HCT116 (cell line): ENCODE data around the gene CREBBP. TPM values are rescaled to one million over a fixed set of nuclear protein-coding genes. Genes with fewer than 3 reads are reported as not detected.

Experiments
- ATAC-seq: fragments of 200-7000 bp; cut with Tn5 transposase; 2 replicates; pipeline ENCODE4 v1.9.1; 2020; ENCODE audit warnings: mild to moderate bottlenecking, moderate library complexity
- BruUV-seq: library from RNA; stranded (reverse); fragments of 400-500 nt; replicated peaks from 2 replicates; lab custom pipeline; 2021; lab: Mats Ljungman, UMichigan
- CTCF ChIA-PET: fragments of 300-600 bp; sonication (Branson Sonifier 250); formaldehyde crosslinking; loops from one replicate; lab custom pipeline; 2021; ENCODE audit warnings: antibody characterized with exemption; lab: Charles Lee
- POLR2A ChIA-PET: fragments of 300-600, 350-600 bp; sonication (Branson Sonifier 250); formaldehyde crosslinking; loops from one replicate; lab custom pipeline; 2021; ENCODE audit warnings: antibody characterized with exemption; lab: Charles Lee
- RAD21 ChIA-PET, 2 experiments: fragments of 300-600 bp; sonication (Branson Sonifier 250); formaldehyde crosslinking; loops; one replicate each; lab custom pipeline; 2023; ENCODE audit warnings: low total read pairs in 2 of 2; ENCODE audit not compliant: uncharacterized antibody in 2 of 2, unreplicated experiment in 2 of 2, low non-redundant PET in 1 of 2; lab: Charles Lee
- DNase-seq: peaks from one replicate; pipeline ENCODE4 v3.0.0-alpha.2; 2010; ENCODE audit warnings: low read depth, low spot score
- H2AFZ ChIP-seq: fragments of 200-600 bp; shearing (Covaris generic), sonication (generic); 2 replicates; pipeline ENCODE4 v1.6.1; 2017; ENCODE audit warnings: low read depth, mixed run types, mixed read lengths, antibody characterized with exemption, low read length; ENCODE audit not compliant: poor library complexity, severe bottlenecking
- H3K27ac ChIP-seq: 2 replicates; pipeline ENCODE4 v1.5.1; 2012; ENCODE audit warnings: low read depth, low read length
- H3K27me3 ChIP-seq: fragments of 200-600 bp; sonication (generic); 2 replicates; pipeline ENCODE4 v1.6.1; 2016; ENCODE audit warnings: mixed run types, low read length, mixed read lengths; ENCODE audit not compliant: insufficient read depth
- H3K36me3 ChIP-seq, 2 experiments: fragments of 200-500 bp in 1 of 2; fragments of 200-600 bp in 1 of 2; sonication (Bioruptor generic) in 1 of 2; sonication (generic) in 1 of 2; 2 replicates each; pipeline versions ENCODE4 v1.5.1 to v1.6.1; 2014 to 2016; ENCODE audit warnings: low read length in 2 of 2, inconsistent platforms in 1 of 2, mixed read lengths in 1 of 2, mixed run types in 1 of 2; ENCODE audit not compliant: insufficient read depth in 2 of 2, control insufficient read depth in 1 of 2
- H3K4me1 ChIP-seq, 2 experiments: fragments of 200-600 bp in 1 of 2; sonication (generic) in 1 of 2; 2 replicates each; pipeline versions ENCODE4 v1.5.1 to v1.6.1; 2012 to 2017; ENCODE audit warnings: low read length in 2 of 2, inconsistent platforms in 1 of 2, mild to moderate bottlenecking in 1 of 2, mixed read lengths in 1 of 2, mixed run types in 1 of 2, moderate library complexity in 1 of 2; ENCODE audit not compliant: insufficient read depth in 2 of 2, control insufficient read depth in 1 of 2
- H3K4me2 ChIP-seq: fragments of 200-600 bp; sonication (generic); 2 replicates; pipeline ENCODE4 v1.6.1; 2017; ENCODE audit warnings: mixed run types, low read length, mixed read lengths
- H3K4me3 ChIP-seq, 2 experiments: fragments of 200-600 bp in 1 of 2; sonication (generic) in 1 of 2; replicated peaks in 1 of 2; 2 replicates each; pipeline ENCODE4 v1.5.1; 2011 to 2016; ENCODE audit warnings: low read length in 2 of 2, control low read depth in 1 of 2, low read depth in 1 of 2, mild to moderate bottlenecking in 1 of 2, mixed read lengths in 1 of 2, mixed run types in 1 of 2
- H3K79me2 ChIP-seq: fragments of 200-600 bp; sonication (generic); 2 replicates; pipeline ENCODE4 v1.6.1; 2017; ENCODE audit warnings: mild to moderate bottlenecking, mixed run types, low read length, moderate library complexity, mixed read lengths; ENCODE audit not compliant: insufficient read depth
- H3K9ac ChIP-seq: fragments of 200-600 bp; sonication (generic); 2 replicates; pipeline ENCODE4 v1.6.1; 2016; ENCODE audit warnings: low read length, mixed read lengths
- H3K9me2 ChIP-seq: fragments of 200-600 bp; sonication (generic), shearing (Covaris generic); 2 replicates; pipeline ENCODE4 v1.6.1; 2017; ENCODE audit warnings: mixed run types, mild to moderate bottlenecking, moderate library complexity; ENCODE audit not compliant: insufficient read depth
- H3K9me3 ChIP-seq, 2 experiments: fragments of 200-500 bp in 1 of 2; fragments of 200-600 bp in 1 of 2; sonication (Bioruptor generic) in 1 of 2; sonication (generic) in 1 of 2; 2 replicates each; pipeline ENCODE4 v1.6.1; 2014 to 2017; ENCODE audit warnings: low read length in 2 of 2, mixed read lengths in 2 of 2, inconsistent platforms in 1 of 2, low read depth in 1 of 2, mild to moderate bottlenecking in 1 of 2, mixed run types in 1 of 2, moderate library complexity in 1 of 2; ENCODE audit not compliant: control insufficient read depth in 1 of 2, insufficient read depth in 1 of 2
- H4K20me1 ChIP-seq: fragments of 200-600 bp; sonication (generic), shearing (Covaris generic); 2 replicates; pipeline ENCODE4 v1.6.1; 2017; ENCODE audit warnings: mixed run types, mild to moderate bottlenecking, moderate library complexity; ENCODE audit not compliant: insufficient read depth
- CBX3 ChIP-seq: IDR thresholded peaks from 2 replicates; pipeline ENCODE4 v1.6.1; 2012; ENCODE audit warnings: low read depth
- CEBPB ChIP-seq: IDR thresholded peaks from 2 replicates; pipeline ENCODE4 v1.6.1; 2012; ENCODE audit warnings: low read depth
- EGR1 ChIP-seq: IDR thresholded peaks from 2 replicates; pipeline ENCODE4 v1.6.1; 2012; ENCODE audit warnings: low read depth
- ELF1 ChIP-seq: IDR thresholded peaks from 2 replicates; pipeline ENCODE4 v1.6.1; 2012; ENCODE audit warnings: low read depth, borderline replicate concordance
- EZH2phosphoT487 ChIP-seq: fragments of 200-600 bp; IDR thresholded peaks from 2 replicates; pipeline ENCODE4 v1.6.1; 2018; ENCODE audit warnings: antibody characterized with exemption, borderline replicate concordance
- FOSL1 ChIP-seq: IDR thresholded peaks from 2 replicates; pipeline ENCODE4 v1.6.1; 2012; ENCODE audit warnings: low read depth
- JUND ChIP-seq: IDR thresholded peaks from 2 replicates; pipeline ENCODE4 v1.6.1; 2012
- POLR2A ChIP-seq: IDR thresholded peaks from 2 replicates; pipeline ENCODE4 v1.7.0; 2011; ENCODE audit warnings: borderline replicate concordance; ENCODE audit not compliant: insufficient read depth, insufficient read length; ENCODE audit errors: extremely low read depth
- POLR2AphosphoS5 ChIP-seq: IDR thresholded peaks from 2 replicates; pipeline ENCODE4 v1.6.1; 2011; ENCODE audit warnings: mild to moderate bottlenecking, low read depth, low read length, moderate library complexity
- RAD21 ChIP-seq: IDR thresholded peaks from 2 replicates; pipeline ENCODE4 v1.6.1; 2012; ENCODE audit warnings: low read depth, mild to moderate bottlenecking
- SIN3A ChIP-seq: IDR thresholded peaks from 2 replicates; pipeline ENCODE4 v1.6.1; 2012; ENCODE audit warnings: low read depth
- SRF ChIP-seq: IDR thresholded peaks from 2 replicates; pipeline ENCODE4 v1.6.1; 2012; ENCODE audit warnings: low read depth
- TCF7L2 ChIP-seq: IDR thresholded peaks from 2 replicates; pipeline ENCODE4 v1.7.0; 2011; ENCODE audit warnings: borderline replicate concordance, inconsistent platforms; ENCODE audit not compliant: insufficient read depth, insufficient read length; ENCODE audit errors: extremely low read depth
- YY1 ChIP-seq: IDR thresholded peaks from 2 replicates; pipeline ENCODE4 v1.6.1; 2011; ENCODE audit warnings: low read length, low read depth, moderate library complexity, mild to moderate bottlenecking; ENCODE audit not compliant: insufficient replicate concordance; ENCODE audit errors: extremely low read depth
- ZFX ChIP-seq: fragments of 450-650 bp; IDR thresholded peaks from 2 replicates; pipeline ENCODE4 v1.6.1; 2017
- intact Hi-C: fragments of 100-400 bp; cut with micrococcal nuclease; formaldehyde crosslinking; loops from 2 replicates; pipeline ENCODE4 v1.10.0; 2022
- total RNA-seq: library from RNA; stranded (reverse); gene quantifications from one replicate; pipeline ENCODE4 v1.2.1, GENCODE V29; 2021; ENCODE audit not compliant: unreplicated experiment
- TF ChIP-seq, protein P1 (sequence below): IDR thresholded peaks from 2 replicates; pipeline ENCODE4 v1.6.1; 2012; ENCODE audit warnings: low read depth
- TF ChIP-seq, protein P2 (sequence below), 3 experiments: fragments of 200-600 bp in 1 of 3; sonication (generic) in 1 of 3; IDR thresholded peaks in 2 of 3; conservative IDR thresholded peaks in 1 of 3; 2 replicates each; pipeline ENCODE4 v1.5.1; 2012 to 2017; ENCODE audit warnings: low read depth in 2 of 3, low read length in 2 of 3, antibody characterized with exemption in 1 of 3, borderline replicate concordance in 1 of 3, control low read depth in 1 of 3, mild to moderate bottlenecking in 1 of 3, mixed read lengths in 1 of 3, mixed run types in 1 of 3, moderate library complexity in 1 of 3; ENCODE audit not compliant: insufficient read depth in 1 of 3
- TF ChIP-seq, protein P3 (sequence below): IDR thresholded peaks from 2 replicates; pipeline ENCODE4 v1.6.1; 2012
- TF ChIP-seq, protein P4 (sequence below): IDR thresholded peaks from 2 replicates; pipeline ENCODE4 v1.6.1; 2011; ENCODE audit warnings: mild to moderate bottlenecking, low read length, moderate library complexity; ENCODE audit not compliant: insufficient replicate concordance; ENCODE audit errors: extremely low read depth

Gene CREBBP
- total RNA-seq, 1 experiment from 2014 or later, result 42.7 TPM

DNA sequence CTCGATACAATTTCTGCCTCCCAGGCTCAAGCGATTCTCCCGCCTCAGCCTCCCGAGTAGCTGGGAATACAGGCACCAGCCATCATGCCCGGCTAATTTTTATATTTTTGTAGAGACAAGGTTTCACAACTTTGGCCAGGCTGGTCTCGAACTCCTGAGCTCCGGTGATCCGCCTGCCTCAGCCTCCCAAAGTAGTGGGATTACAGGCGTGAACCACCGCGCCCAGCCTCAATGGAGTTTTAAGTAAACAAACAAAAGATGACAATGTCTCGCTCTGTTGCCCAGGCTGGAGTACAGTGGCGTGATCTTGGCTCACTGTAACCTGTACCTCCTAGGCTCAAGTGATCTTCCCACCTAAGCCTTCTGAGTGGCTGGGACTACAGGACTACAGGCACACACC lies 110.6 kb downstream of the CREBBP start:
- H3K9me2 ChIP-seq, result no peaks in the 10 kb centered on the region
- no peak overlapping the region for H2AFZ ChIP-seq
- BruUV-seq, result no TSS peak
- H3K36me3 ChIP-seq, result peaks cover 25 to 58% of the 10 kb centered on the region in 2 experiments
- H3K9ac ChIP-seq, result no peak overlapping the region
- intact Hi-C loops, result no loop called here
- H3K4me2 ChIP-seq, result no peak overlapping the region
- ChIA-PET RAD21 (no interaction called here), POLR2A (no interaction called here), CTCF (no interaction called here)
- DNase-seq (no peak), ATAC-seq (no peak)
- H3K27ac ChIP-seq, result no peak overlapping the region
- no peak overlapping the region for H3K4me3 ChIP-seq
- H3K79me2 ChIP-seq, result no peaks in the 10 kb centered on the region; the same call in 1 of the 2 replicates
- no peaks in the 10 kb centered on the region for H3K9me3 ChIP-seq
- TF ChIP-seq, protein P1, sequence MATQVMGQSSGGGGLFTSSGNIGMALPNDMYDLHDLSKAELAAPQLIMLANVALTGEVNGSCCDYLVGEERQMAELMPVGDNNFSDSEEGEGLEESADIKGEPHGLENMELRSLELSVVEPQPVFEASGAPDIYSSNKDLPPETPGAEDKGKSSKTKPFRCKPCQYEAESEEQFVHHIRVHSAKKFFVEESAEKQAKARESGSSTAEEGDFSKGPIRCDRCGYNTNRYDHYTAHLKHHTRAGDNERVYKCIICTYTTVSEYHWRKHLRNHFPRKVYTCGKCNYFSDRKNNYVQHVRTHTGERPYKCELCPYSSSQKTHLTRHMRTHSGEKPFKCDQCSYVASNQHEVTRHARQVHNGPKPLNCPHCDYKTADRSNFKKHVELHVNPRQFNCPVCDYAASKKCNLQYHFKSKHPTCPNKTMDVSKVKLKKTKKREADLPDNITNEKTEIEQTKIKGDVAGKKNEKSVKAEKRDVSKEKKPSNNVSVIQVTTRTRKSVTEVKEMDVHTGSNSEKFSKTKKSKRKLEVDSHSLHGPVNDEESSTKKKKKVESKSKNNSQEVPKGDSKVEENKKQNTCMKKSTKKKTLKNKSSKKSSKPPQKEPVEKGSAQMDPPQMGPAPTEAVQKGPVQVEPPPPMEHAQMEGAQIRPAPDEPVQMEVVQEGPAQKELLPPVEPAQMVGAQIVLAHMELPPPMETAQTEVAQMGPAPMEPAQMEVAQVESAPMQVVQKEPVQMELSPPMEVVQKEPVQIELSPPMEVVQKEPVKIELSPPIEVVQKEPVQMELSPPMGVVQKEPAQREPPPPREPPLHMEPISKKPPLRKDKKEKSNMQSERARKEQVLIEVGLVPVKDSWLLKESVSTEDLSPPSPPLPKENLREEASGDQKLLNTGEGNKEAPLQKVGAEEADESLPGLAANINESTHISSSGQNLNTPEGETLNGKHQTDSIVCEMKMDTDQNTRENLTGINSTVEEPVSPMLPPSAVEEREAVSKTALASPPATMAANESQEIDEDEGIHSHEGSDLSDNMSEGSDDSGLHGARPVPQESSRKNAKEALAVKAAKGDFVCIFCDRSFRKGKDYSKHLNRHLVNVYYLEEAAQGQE, result no peak
- no peak for TF ChIP-seq CBX3
- TF ChIP-seq ELF1, result no peak
- TF ChIP-seq EZH2phosphoT487, result no peak
- no peak for TF ChIP-seq POLR2A
- TF ChIP-seq FOSL1, result no peak
- no peak for TF ChIP-seq SRF
- TF ChIP-seq JUND, result no peak
- TF ChIP-seq POLR2AphosphoS5, result no peak
- TF ChIP-seq SIN3A, result no peak
- TF ChIP-seq, protein P2, sequence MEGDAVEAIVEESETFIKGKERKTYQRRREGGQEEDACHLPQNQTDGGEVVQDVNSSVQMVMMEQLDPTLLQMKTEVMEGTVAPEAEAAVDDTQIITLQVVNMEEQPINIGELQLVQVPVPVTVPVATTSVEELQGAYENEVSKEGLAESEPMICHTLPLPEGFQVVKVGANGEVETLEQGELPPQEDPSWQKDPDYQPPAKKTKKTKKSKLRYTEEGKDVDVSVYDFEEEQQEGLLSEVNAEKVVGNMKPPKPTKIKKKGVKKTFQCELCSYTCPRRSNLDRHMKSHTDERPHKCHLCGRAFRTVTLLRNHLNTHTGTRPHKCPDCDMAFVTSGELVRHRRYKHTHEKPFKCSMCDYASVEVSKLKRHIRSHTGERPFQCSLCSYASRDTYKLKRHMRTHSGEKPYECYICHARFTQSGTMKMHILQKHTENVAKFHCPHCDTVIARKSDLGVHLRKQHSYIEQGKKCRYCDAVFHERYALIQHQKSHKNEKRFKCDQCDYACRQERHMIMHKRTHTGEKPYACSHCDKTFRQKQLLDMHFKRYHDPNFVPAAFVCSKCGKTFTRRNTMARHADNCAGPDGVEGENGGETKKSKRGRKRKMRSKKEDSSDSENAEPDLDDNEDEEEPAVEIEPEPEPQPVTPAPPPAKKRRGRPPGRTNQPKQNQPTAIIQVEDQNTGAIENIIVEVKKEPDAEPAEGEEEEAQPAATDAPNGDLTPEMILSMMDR (IDR thresholded peaks at IDR 0.05 in 2 of 3, conservative IDR thresholded peaks at IDR 0.05 in 1 of 3; ENCODE audit: borderline replicate concordance in 1 of 3, insufficient read depth in 1 of 3, low read depth in 2 of 3, low read length in 2 of 3), result no peak
- TF ChIP-seq RAD21, result no peak
- no peak for TF ChIP-seq CEBPB
- TF ChIP-seq, protein P3, sequence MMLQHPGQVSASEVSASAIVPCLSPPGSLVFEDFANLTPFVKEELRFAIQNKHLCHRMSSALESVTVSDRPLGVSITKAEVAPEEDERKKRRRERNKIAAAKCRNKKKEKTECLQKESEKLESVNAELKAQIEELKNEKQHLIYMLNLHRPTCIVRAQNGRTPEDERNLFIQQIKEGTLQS, result no peak
- no peak for TF ChIP-seq TCF7L2
- TF ChIP-seq, protein P4, sequence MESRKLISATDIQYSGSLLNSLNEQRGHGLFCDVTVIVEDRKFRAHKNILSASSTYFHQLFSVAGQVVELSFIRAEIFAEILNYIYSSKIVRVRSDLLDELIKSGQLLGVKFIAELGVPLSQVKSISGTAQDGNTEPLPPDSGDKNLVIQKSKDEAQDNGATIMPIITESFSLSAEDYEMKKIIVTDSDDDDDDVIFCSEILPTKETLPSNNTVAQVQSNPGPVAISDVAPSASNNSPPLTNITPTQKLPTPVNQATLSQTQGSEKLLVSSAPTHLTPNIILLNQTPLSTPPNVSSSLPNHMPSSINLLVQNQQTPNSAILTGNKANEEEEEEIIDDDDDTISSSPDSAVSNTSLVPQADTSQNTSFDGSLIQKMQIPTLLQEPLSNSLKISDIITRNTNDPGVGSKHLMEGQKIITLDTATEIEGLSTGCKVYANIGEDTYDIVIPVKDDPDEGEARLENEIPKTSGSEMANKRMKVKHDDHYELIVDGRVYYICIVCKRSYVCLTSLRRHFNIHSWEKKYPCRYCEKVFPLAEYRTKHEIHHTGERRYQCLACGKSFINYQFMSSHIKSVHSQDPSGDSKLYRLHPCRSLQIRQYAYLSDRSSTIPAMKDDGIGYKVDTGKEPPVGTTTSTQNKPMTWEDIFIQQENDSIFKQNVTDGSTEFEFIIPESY, result no peak
- TF ChIP-seq YY1, result no peak
- TF ChIP-seq EGR1, result no peak
- TF ChIP-seq ZFX, result no peak
- H3K4me1 ChIP-seq, result no peaks in the 10 kb centered on the region
- H4K20me1 ChIP-seq, result no peaks in the 10 kb centered on the region
- H3K27me3 ChIP-seq, result no peaks in the 10 kb centered on the region
